ENCODE results near the gene PPM1J.

Gene PPM1J

DNA sequence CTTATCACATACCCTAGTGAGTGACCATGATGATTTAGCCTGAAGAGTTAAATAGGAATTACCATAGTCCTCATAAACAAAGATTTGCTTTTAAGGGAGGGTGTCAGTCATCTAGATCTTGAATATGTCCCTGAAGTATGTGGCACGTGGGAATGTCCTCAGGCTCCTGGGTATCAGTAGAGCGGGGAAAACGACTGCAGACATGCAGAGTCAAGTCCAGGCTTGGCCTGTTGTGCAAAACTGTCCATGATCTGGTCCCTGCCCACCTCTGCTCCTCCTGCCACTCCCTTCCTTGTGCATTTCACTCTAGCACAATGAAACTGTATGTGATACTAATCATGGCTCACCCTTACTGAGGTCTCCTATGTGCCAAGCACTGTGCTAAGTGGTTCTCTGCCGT is 27.8 kb downstream of the PPM1J start:
- DNase-seq, result no peak

DNA sequence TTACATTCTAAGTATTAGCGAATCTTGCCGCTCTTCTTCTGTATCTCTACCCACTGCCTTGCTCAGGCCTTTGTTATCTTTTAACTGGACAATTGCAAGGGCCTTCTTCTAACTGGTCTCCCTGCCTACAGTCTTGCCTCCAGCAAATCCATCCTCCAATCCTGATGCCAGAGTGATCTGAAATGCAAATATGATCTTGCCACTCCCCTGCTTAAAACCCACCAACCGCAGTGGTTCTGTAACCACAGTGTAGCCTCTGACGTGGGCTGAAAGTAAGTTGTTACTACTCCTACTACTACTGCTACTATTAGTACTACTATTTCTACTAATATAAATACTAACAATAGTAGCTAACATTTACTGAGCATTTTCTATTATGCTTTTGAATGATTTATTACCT is 28.3 kb downstream of the PPM1J start:
- DNase-seq, result no peak

GRCh38 chr1:112686417-112686816 is 28.7 kb downstream of the PPM1J start:
- no peak for DNase-seq

GRCh38 chr1:112685913-112686312 is 29.2 kb downstream of the PPM1J start:
- no peak for DNase-seq

DNA sequence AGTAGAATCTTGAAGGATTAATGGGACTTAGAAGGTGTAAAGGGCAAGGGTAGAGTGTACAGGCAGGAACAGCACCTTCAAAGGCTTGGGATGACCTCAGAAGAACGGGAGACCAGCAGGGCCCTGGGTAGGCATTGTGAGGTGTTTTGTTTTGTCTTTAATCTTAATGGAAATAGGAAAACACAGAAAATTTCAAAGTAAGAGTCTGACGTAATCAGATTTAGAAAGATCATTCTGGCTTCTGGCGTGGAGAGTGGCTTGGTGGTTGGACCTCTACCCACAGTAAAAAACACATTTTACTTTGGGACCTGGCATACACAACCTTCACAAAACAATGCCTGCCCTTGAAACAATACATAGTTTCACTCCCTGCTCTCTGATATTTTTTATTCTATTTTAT is 36.5 kb downstream of the PPM1J start:
- no peak for DNase-seq

DNA sequence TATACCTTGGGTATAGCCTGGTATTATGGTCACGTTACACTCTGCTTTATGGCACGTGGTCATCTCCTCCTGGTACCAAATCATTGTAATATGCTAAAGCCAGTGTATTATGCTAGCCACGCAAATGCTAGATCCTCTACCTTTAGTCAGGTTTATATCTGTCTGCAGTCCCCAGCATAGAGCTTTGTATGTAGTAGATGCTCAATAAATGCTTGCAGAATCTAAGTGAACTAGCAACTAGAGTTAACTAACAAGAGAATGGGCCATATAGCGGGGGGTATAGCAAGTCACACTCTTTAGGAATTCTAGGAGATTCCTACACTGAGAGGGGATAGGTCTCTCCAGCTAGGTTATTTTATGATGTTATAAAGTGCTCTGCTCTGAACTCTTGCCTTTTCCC is 37.6 kb downstream of the PPM1J start:
- no peak for DNase-seq

GRCh38 chr1:112676543-112676942 is 38.6 kb downstream of the PPM1J start:
- DNase-seq, result no peak

- no peak for DNase-seq
Observed at GRCh38 chr1:112675728-112676381, 39.3 kb downstream of the PPM1J start.

DNA sequence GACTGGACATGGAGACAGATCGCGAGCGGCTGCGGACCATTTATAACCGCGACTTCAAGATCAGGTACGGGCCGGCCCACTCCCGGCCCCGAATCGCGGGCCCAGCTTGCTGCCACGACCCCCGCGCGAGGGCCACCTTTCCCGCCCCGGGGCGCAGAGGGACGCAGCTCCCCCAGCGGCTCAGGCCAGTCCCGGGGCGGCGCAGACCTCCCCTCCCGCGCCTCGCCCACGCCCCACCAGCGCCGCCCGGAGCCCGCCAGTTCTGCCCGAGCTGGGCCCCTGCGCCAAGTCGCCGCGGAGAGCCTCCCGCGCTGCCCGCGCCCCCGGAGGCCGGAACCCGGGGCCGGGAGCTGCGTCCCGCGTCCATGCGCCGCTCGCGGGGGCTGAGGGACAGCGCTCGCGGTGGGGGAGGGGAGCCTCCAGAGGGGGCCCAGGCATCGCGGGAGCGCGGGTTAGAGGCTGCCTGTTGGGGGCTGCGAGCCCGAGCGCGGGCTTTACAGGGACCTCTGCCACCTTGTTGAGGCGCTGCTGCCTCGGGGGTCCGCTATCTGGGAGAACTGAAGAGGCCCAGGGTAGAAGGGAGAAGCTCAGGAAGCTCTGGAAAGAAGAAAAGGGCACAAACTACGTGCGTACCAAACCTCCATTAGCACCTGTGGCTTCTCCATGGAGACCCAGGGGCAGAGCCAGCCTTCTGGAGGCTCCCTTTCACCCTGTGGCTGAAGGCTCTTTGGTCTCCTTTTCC is 40.0 kb downstream of the PPM1J start:
- DNase-seq, result no peak

- DNase-seq, result peak; percentile 63
Observed at GRCh38 chr1:112674440-112674985, 40.6 kb downstream of the PPM1J start, which contains the start of gene MOV10. Gene MOV10, plus strand, starts transcription at chr1:112674659. Its CDS starts 254 bp downstream, at chr1:112674913.

GRCh38 chr1:112673592-112674439 is 41.3 kb downstream of the PPM1J start:
- DNase-seq, result no peak

GRCh38 chr1:112672842-112673241 is 42.3 kb downstream of the PPM1J start:
- DNase-seq, result no peak

DNA sequence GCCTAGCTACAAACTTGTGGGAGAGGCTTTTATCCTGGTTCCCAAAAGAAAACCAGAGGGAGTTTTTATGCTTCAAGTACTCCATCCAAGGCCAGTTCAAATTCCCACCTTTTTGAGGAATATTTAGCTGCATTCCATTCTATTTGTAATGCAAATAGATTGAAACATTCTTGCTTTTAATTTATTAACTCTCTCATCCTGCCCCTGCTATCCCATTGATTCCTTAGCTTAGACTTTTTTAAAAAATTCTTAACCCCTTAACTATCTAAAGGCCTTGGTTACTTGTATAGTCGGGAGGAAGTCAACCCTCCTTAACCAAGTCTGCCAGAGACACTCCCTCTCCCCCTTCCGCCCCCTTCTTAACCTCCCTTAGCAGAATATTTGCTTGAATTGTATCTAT is 43.1 kb downstream of the PPM1J start:
- DNase-seq, result no peak

DNA sequence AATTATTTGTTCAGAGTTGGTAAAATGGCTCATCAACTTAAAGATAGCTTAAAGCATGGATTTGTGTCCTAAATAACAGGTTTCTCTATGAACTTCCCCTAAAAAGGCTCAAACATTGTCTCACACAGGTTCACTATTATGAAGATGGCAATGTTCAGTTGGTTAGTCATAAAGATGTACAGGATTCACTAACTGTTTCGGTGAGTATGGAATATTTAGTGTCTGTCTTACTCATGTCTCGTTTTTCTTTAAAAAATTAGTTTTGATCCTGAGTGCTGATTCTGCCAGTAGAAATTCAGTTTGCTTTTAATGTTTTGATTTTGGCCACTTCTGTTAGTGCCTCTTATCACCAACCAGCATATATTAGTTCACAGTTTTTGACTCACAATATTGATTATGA is 48.2 kb downstream of the PPM1J start:
- DNase-seq, result no peak

GRCh38 chr1:112665857-112666256 is 49.3 kb downstream of the PPM1J start:
- DNase-seq, result no peak

Measured in DMS79 (cell line).